ENCODE measurements around the gene COQ7.

COQ7 gene

GRCh38 chr16:19067349-19068236 is at the start of gene COQ7:
COQ7 (plus strand) TSS chr16:19067614; CDS start chr16:19067665, 51 bp downstream.
- no peaks in the 10 kb centered on the region for H3K27me3 Mint-ChIP-seq
- peaks cover 21% of the 10 kb centered on the region for H3K4me1 Mint-ChIP-seq
- H3K36me3 Mint-ChIP-seq, result peaks cover 14% of the 10 kb centered on the region
- ATAC-seq, result peak; percentile 98
- H3K9me3 Mint-ChIP-seq, result no peaks in the 10 kb centered on the region
- peak within 1 kb of the TSS; percentile 97 for H3K27ac Mint-ChIP-seq
- H3K4me3 Mint-ChIP-seq, result peak within 1 kb of the TSS; percentile 85

- H3K4me3 Mint-ChIP-seq, result no peak overlapping the region
- no peaks in the 10 kb centered on the region for H3K9me3 Mint-ChIP-seq
- H3K27ac Mint-ChIP-seq, result no peak overlapping the region
- ATAC-seq, result no peak
- H3K36me3 Mint-ChIP-seq, result no peaks in the 10 kb centered on the region
- H3K27me3 Mint-ChIP-seq, result no peaks in the 10 kb centered on the region
- H3K4me1 Mint-ChIP-seq, result no peaks in the 10 kb centered on the region
These were observed 46.7 kb upstream of the COQ7 start for GRCh38 chr16:19020689-19021088.

- ATAC-seq, result no peak
- no peak overlapping the region for H3K4me3 Mint-ChIP-seq
- no peaks in the 10 kb centered on the region for H3K36me3 Mint-ChIP-seq
- no peaks in the 10 kb centered on the region for H3K4me1 Mint-ChIP-seq
- no peaks in the 10 kb centered on the region for H3K27me3 Mint-ChIP-seq
- H3K9me3 Mint-ChIP-seq, result no peaks in the 10 kb centered on the region
- H3K27ac Mint-ChIP-seq, result no peak overlapping the region
These were observed 45.7 kb upstream of the COQ7 start for GRCh38 chr16:19021747-19022146.

GRCh38 chr16:19027416-19027815 is 40.0 kb upstream of the COQ7 start:
- no peak overlapping the region for H3K27ac Mint-ChIP-seq
- no peak for ATAC-seq
- peaks cover 21% of the 10 kb centered on the region for H3K27me3 Mint-ChIP-seq
- H3K9me3 Mint-ChIP-seq, result no peaks in the 10 kb centered on the region
- no peaks in the 10 kb centered on the region for H3K36me3 Mint-ChIP-seq
- no peaks in the 10 kb centered on the region for H3K4me1 Mint-ChIP-seq
- no peak overlapping the region for H3K4me3 Mint-ChIP-seq

- H3K4me1 Mint-ChIP-seq, result no peaks in the 10 kb centered on the region
- H3K9me3 Mint-ChIP-seq, result no peaks in the 10 kb centered on the region
- H3K27me3 Mint-ChIP-seq, result peaks cover 21% of the 10 kb centered on the region
- no peak overlapping the region for H3K4me3 Mint-ChIP-seq
- no peak for ATAC-seq
- no peaks in the 10 kb centered on the region for H3K36me3 Mint-ChIP-seq
- no peak overlapping the region for H3K27ac Mint-ChIP-seq
These were observed 37.4 kb upstream of the COQ7 start for GRCh38 chr16:19029980-19030379.

- ATAC-seq, result no peak
- no peaks in the 10 kb centered on the region for H3K4me1 Mint-ChIP-seq
- H3K4me3 Mint-ChIP-seq, result no peak overlapping the region
- no peak overlapping the region for H3K27ac Mint-ChIP-seq
- peaks cover 9% of the 10 kb centered on the region for H3K9me3 Mint-ChIP-seq
- no peaks in the 10 kb centered on the region for H3K36me3 Mint-ChIP-seq
- peaks cover 21% of the 10 kb centered on the region for H3K27me3 Mint-ChIP-seq
These were observed 35.7 kb upstream of the COQ7 start for GRCh38 chr16:19031738-19032137.

- H3K27me3 Mint-ChIP-seq, result peaks cover 21% of the 10 kb centered on the region
- no peak overlapping the region for H3K27ac Mint-ChIP-seq
- no peak for ATAC-seq
- H3K4me1 Mint-ChIP-seq, result no peaks in the 10 kb centered on the region
- H3K4me3 Mint-ChIP-seq, result no peak overlapping the region
- peaks cover 9% of the 10 kb centered on the region for H3K9me3 Mint-ChIP-seq
- H3K36me3 Mint-ChIP-seq, result no peaks in the 10 kb centered on the region
These were observed 33.7 kb upstream of the COQ7 start for GRCh38 chr16:19033761-19034160.

GRCh38 chr16:19040400-19040799 is 27.0 kb upstream of the COQ7 start:
- Mint-ChIP-seq H3K9me3 (peaks cover 7% of the 10 kb centered on the region), H3K4me1 (no peaks in the 10 kb centered on the region), H3K36me3 (no peaks in the 10 kb centered on the region), H3K27me3 (peaks cover 8% of the 10 kb centered on the region), H3K27ac (no peak overlapping the region), H3K4me3 (no peak overlapping the region)
- ATAC-seq, result no peak

GRCh38 chr16:19044769-19045168 is 22.6 kb upstream of the COQ7 start:
- Mint-ChIP-seq H3K36me3 (no peaks in the 10 kb centered on the region), H3K4me1 (no peaks in the 10 kb centered on the region), H3K4me3 (no peak overlapping the region), H3K27ac (no peak overlapping the region), H3K9me3 (no peaks in the 10 kb centered on the region), H3K27me3 (peaks cover 8% of the 10 kb centered on the region)
- no peak for ATAC-seq

GRCh38 chr16:19046062-19046461 is 21.4 kb upstream of the COQ7 start:
- Mint-ChIP-seq H3K27me3 (peaks cover 8% of the 10 kb centered on the region), H3K9me3 (peaks cover 3% of the 10 kb centered on the region), H3K4me1 (no peaks in the 10 kb centered on the region), H3K4me3 (no peak overlapping the region), H3K27ac (no peak overlapping the region), H3K36me3 (no peaks in the 10 kb centered on the region)
- no peak for ATAC-seq

- no peaks in the 10 kb centered on the region for H3K36me3 Mint-ChIP-seq
- H3K4me3 Mint-ChIP-seq, result no peak overlapping the region
- H3K4me1 Mint-ChIP-seq, result peaks cover 6% of the 10 kb centered on the region
- no peak for ATAC-seq
- peaks cover 19% of the 10 kb centered on the region for H3K27me3 Mint-ChIP-seq
- H3K27ac Mint-ChIP-seq, result no peak overlapping the region
- no peaks in the 10 kb centered on the region for H3K9me3 Mint-ChIP-seq
These were observed 4.7 kb upstream of the COQ7 start for GRCh38 chr16:19062706-19063105.

- H3K36me3 Mint-ChIP-seq, result peaks cover 8% of the 10 kb centered on the region
- no peak for ATAC-seq
- H3K27me3 Mint-ChIP-seq, result no peaks in the 10 kb centered on the region
- no peaks in the 10 kb centered on the region for H3K9me3 Mint-ChIP-seq
- H3K4me3 Mint-ChIP-seq, result peak overlapping the region; percentile 85
- peaks cover 17% of the 10 kb centered on the region for H3K4me1 Mint-ChIP-seq
- peak overlapping the region; percentile 97 for H3K27ac Mint-ChIP-seq
These were observed 446 bp upstream of the COQ7 start for GRCh38 chr16:19066988-19067348.

GRCh38 chr16:19068237-19068815 is 912 bp downstream of the COQ7 start:
- no peak for ATAC-seq
- H3K36me3 Mint-ChIP-seq, result peaks cover 17% of the 10 kb centered on the region
- peak overlapping the region; percentile 97 for H3K27ac Mint-ChIP-seq
- H3K4me3 Mint-ChIP-seq, result peak overlapping the region; percentile 85
- peaks cover 21% of the 10 kb centered on the region for H3K4me1 Mint-ChIP-seq
- no peaks in the 10 kb centered on the region for H3K9me3 Mint-ChIP-seq
- H3K27me3 Mint-ChIP-seq, result no peaks in the 10 kb centered on the region

GRCh38 chr16:19071811-19072777 is 4.7 kb downstream of the COQ7 start:
- no peak overlapping the region for H3K4me3 Mint-ChIP-seq
- H3K4me1 Mint-ChIP-seq, result peaks cover 19% of the 10 kb centered on the region
- ATAC-seq, result no peak
- peaks cover 32% of the 10 kb centered on the region for H3K36me3 Mint-ChIP-seq
- no peaks in the 10 kb centered on the region for H3K9me3 Mint-ChIP-seq
- no peak overlapping the region for H3K27ac Mint-ChIP-seq
- H3K27me3 Mint-ChIP-seq, result no peaks in the 10 kb centered on the region

GRCh38 chr16:19073344-19073743 is 5.9 kb downstream of the COQ7 start:
- no peaks in the 10 kb centered on the region for H3K27me3 Mint-ChIP-seq
- ATAC-seq, result no peak
- no peak overlapping the region for H3K27ac Mint-ChIP-seq
- no peak overlapping the region for H3K4me3 Mint-ChIP-seq
- H3K9me3 Mint-ChIP-seq, result no peaks in the 10 kb centered on the region
- H3K4me1 Mint-ChIP-seq, result peaks cover 9% of the 10 kb centered on the region
- peaks cover 32% of the 10 kb centered on the region for H3K36me3 Mint-ChIP-seq
